Heart right ventricle (tissue), 16 donors: ENCODE results near the gene SLC41A3. TPM values are rescaled to one million over a fixed set of nuclear protein-coding genes. Genes with fewer than 3 reads are reported as not detected.

Experiments
- ATAC-seq, 8 donors: fragments of 200-7000 bp; cut with Tn5 transposase; one replicate each; pipeline ENCODE4 v1.9.1; 2020; ENCODE audit warnings: mild to moderate bottlenecking in 8 of 8, moderate library complexity in 8 of 8, moderate number of reproducible peaks in 1 of 8
- DNase-seq, 2 donors: peaks; one replicate each; pipeline ENCODE4 v3.0.0-alpha.2; 2020
- H3K27ac ChIP-seq, 10 donors: fragments of 200-600 bp; sonication (generic) in 2 of 10; one replicate each; pipeline versions ENCODE4 v1.5.0 to v1.8.0; 2020 to 2022; ENCODE audit warnings: mild to moderate bottlenecking in 3 of 10
- H3K27me3 ChIP-seq, 7 donors: fragments of 200-600 bp; one replicate each; pipeline ENCODE4 v1.8.0; 2021 to 2022; ENCODE audit warnings: mild to moderate bottlenecking in 2 of 7
- H3K36me3 ChIP-seq, 9 donors: fragments of 200-600 bp; sonication (generic) in 1 of 9; one replicate each; pipeline versions ENCODE4 v1.5.0 to v1.8.0; 2020 to 2022; ENCODE audit warnings: mild to moderate bottlenecking in 2 of 9
- H3K4me1 ChIP-seq, 9 donors: fragments of 200-600 bp; sonication (generic) in 1 of 9; one replicate each; pipeline versions ENCODE4 v1.5.0 to v1.8.0; 2020 to 2022; ENCODE audit warnings: mild to moderate bottlenecking in 4 of 9
- H3K4me3 ChIP-seq, 10 donors: fragments of 200-600 bp; sonication (generic) in 2 of 10; one replicate each; pipeline versions ENCODE4 v1.5.0 to v1.8.0; 2020 to 2022; ENCODE audit warnings: mild to moderate bottlenecking in 7 of 10, moderate library complexity in 2 of 10
- H3K9me3 ChIP-seq, 11 donors: fragments of 200-600 bp in 10 of 11; sonication (generic) in 2 of 11; one replicate each; pipeline versions ENCODE4 v1.5.0 to v1.8.0; 2013 to 2022; ENCODE audit warnings: mild to moderate bottlenecking in 2 of 11, control low read depth in 1 of 11, moderate library complexity in 1 of 11
- CTCF ChIP-seq, 9 donors: fragments of 200-600 bp; sonication (generic) in 2 of 9; IDR thresholded peaks; one replicate each; pipeline versions ENCODE4 v1.5.0 to v1.8.0; 2021 to 2022; ENCODE audit warnings: antibody characterized with exemption in 9 of 9, mild to moderate bottlenecking in 5 of 9, moderate library complexity in 1 of 9
- WGBS, 2 donors: extraction: QIAGEN DNeasy Blood & Tissue Kit; methylation state at CpG; one replicate each; pipeline ENCODE4 v1.1.7; 2013; ENCODE audit warnings: inconsistent platforms in 1 of 2; 5-methylcytosine and 5-hydroxymethylcytosine counted together
- intact Hi-C, 10 donors: fragments of 100-400 bp; cut with DNase I; formaldehyde crosslinking; loops; one replicate each; pipeline versions ENCODE4 v1.11.1 to v1.14.2; 2022
- polyA plus RNA-seq, 2 donors: library from polyadenylated mRNA; stranded (reverse); fragments of 200-250 nt; gene quantifications; one replicate each; pipeline ENCODE4 v1.2.3, GENCODE V29; 2013
- total RNA-seq, 10 donors: library from RNA; stranded (reverse); fragmentation: NEBNext Ultra II Directional in 3 of 10; extraction: Animal tissue kit (Norgen Biotek cat#: 25700) in 3 of 10; gene quantifications; one replicate each; pipeline versions ENCODE4 v1.2.1 to v1.2.4, GENCODE V29; 2021 to 2023
- donor health status: Arrhythmogenic right ventricular cardiomyopathy.
- donor health status: ischemic (EF 13 %, LVEDD 7.1; RV severe dilation, severe dysfunction).
- donor health status: healthy with polysubstance abuse.
- donor health status: DM: no; HTN: yes; CAD: no.
- donor health status: DM: no; HTN: no; CAD: no.
- donor health status: ischemic (EF 25% LVEDD 6.9; RV normal size, moderate dysfunction).
- donor health status: ischemic (EF 25% LVEDD 5.7; RV mildly dilated, moderate dysfunction).
- donor health status: healthy.
- donor health status: DM: yes; HTN: yes; CAD: no.
- donor health status: Ischemic cardiomyopathy.
- donor health status: ischemic (EF 35%, LVEDD 5.7; RV mildly dilated, moderate dysfunction).
- donor health status: nonischemic (EF 11% LVEDD 7.7; RV severe dilation, severe dysfunction).
- donor health status: DM: yes; HTN: yes; CAD: no.
- donor health status: PGD.
- donor health status: ischemic (EF 29% LVEDD 5.4; RV normal size, mild dysfunction).
- donor health status: nonischemic (EF 23%, LVEDD 6.1; RV moderate dilation, normal function).

The SLC41A3 gene
- total and polyA plus RNA-seq, 12 donors, result 28.6 to 49.5 (median 40.1) TPM

DNA sequence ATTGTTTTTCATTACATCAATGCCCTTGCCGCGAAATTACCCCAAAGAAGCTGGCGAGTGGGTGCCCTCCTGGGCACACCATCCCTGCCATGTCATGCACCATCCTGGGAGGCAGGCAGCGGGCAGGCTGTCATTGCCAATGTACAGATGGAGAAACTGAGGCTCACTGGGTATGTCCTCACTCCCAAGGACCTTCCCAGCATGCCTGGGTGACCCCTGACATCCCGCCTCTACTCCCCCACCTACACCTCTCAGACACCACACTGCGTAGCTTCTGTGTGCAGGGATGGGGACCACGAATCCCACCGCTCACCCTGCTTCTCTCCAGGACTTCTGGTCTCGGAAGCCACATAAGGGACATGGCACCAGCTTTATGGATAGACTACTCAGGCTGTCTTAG is 41.0 kb upstream of the SLC41A3 start:
- no peak overlapping the region for H3K27ac ChIP-seq
- intact Hi-C loops, result no loop called here
- H3K4me3 ChIP-seq, result no peak overlapping the region
- no peaks in the 10 kb centered on the region for H3K9me3 ChIP-seq
- DNase-seq (peak; percentile 1 to 2), ATAC-seq (peak in 1 of 8 donors; percentile 15)
- H3K4me1 ChIP-seq, result peaks cover 0 to 9% (median 0%) of the 10 kb centered on the region in 9 donors
- TF ChIP-seq CTCF (IDR thresholded peaks at IDR 0.05), result no peak
- WGBS, 2 donors, result 87 to 94% methylated on average over 9 of the region's 9 CpGs
- no peaks in the 10 kb centered on the region for H3K27me3 ChIP-seq
- H3K36me3 ChIP-seq, result peaks cover 0 to 6% (median 0%) of the 10 kb centered on the region in 9 donors

GRCh38 chr3:126124148-126124868 is 40.4 kb upstream of the SLC41A3 start:
- DNase-seq (peak; percentile 1 to 3), ATAC-seq (peak in 1 of 8 donors; percentile 29)
- no peaks in the 10 kb centered on the region for H3K27me3 ChIP-seq
- intact Hi-C loops, result no loop called here
- H3K27ac ChIP-seq, result no peak overlapping the region
- 74 to 81% methylated on average over 10 of the region's 10 CpGs for WGBS, 2 donors
- peaks cover 0 to 4% (median 0%) of the 10 kb centered on the region in 9 donors for H3K4me1 ChIP-seq
- H3K4me3 ChIP-seq, result no peak overlapping the region
- H3K36me3 ChIP-seq, result peaks cover 0 to 6% (median 0%) of the 10 kb centered on the region in 9 donors
- no peak for TF ChIP-seq CTCF (IDR thresholded peaks at IDR 0.05)
- H3K9me3 ChIP-seq, result no peaks in the 10 kb centered on the region

DNA sequence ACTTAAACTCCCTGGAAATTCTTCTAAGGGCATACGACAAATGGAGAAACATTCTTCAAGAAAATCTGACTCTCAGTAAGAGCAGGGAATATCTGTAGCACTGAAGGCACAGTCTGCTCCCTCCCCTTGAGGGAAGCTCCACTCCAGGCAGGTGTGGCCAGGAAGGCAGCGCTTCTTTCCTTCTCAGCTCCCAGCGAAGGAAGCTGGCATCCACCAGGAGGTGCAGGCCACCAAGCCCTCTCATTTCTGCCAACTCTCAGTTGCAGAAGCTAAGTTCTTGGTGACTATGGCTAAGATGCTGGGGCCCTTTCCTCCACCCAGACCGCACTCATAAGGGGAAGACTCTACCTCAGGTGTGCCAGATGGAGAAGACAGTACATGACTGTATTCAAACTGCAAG is 37.7 kb upstream of the SLC41A3 start:
- no peak overlapping the region for H3K4me3 ChIP-seq
- DNase-seq (no peak), ATAC-seq (no peak)
- H3K4me1 ChIP-seq, result no peaks in the 10 kb centered on the region
- no peak overlapping the region for H3K27ac ChIP-seq
- H3K27me3 ChIP-seq, result no peaks in the 10 kb centered on the region
- intact Hi-C loops, result no loop called here
- peaks cover 0 to 7% (median 0%) of the 10 kb centered on the region in 9 donors for H3K36me3 ChIP-seq
- 84 to 87% methylated on average over 4 of the region's 4 CpGs for WGBS, 2 donors
- no peaks in the 10 kb centered on the region for H3K9me3 ChIP-seq
- TF ChIP-seq CTCF (IDR thresholded peaks at IDR 0.05), result no peak

DNA sequence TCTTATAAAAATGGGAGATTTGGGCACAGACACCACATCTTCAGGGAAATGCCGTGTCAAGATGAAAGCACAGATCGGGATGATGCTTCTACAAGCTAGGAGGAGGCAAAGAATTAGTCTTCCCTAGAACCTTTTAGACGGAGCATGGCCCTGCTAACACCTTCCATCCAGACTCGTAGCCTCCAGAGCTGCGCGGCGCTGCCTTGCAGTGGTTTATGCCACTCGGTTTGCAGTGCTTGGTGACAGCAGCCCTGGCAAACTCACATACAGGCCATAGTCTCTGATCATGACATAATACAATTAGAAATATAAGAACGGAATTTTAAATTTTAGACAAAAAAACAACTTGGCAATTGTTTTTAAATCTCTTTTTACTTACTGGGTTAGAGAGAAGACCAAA is 37.1 kb upstream of the SLC41A3 start:
- intact Hi-C loops, result no loop called here
- DNase-seq (no peak), ATAC-seq (no peak)
- no peaks in the 10 kb centered on the region for H3K27me3 ChIP-seq
- TF ChIP-seq CTCF (IDR thresholded peaks at IDR 0.05), result no peak
- no peak overlapping the region for H3K4me3 ChIP-seq
- WGBS, 2 donors, result 88 to 94% methylated on average over 9 of the region's 9 CpGs
- no peak overlapping the region for H3K27ac ChIP-seq
- H3K9me3 ChIP-seq, result no peaks in the 10 kb centered on the region
- H3K4me1 ChIP-seq, result no peaks in the 10 kb centered on the region
- peaks cover 0 to 8% (median 0%) of the 10 kb centered on the region in 9 donors for H3K36me3 ChIP-seq
